Stimulated activated CD8-positive, alpha-beta memory T cell treated with anti-CD3 and anti-CD28 coated beads, Interleukin-4, amount 100 ng/mL, for 24 hours (primary cell): ENCODE measurements around the gene BAZ2A.
A peak's percentile ranks its signal among the peaks of the same experiment; 100 is the strongest.
"Not testable (repeated sequence)": the region's sequence is repeated elsewhere in the genome, so short reads cannot be mapped to it uniquely, and the experiment has no call there.

Experiments
- DNase-seq: peaks from one replicate; pipeline ENCODE4 v3.0.0-alpha.2; 2020; ENCODE audit warnings: low read depth

The BAZ2A gene

GRCh38 chr12:56596815-56597214 lies 33.3 kb downstream of the BAZ2A start:
- no peak for DNase-seq

DNA sequence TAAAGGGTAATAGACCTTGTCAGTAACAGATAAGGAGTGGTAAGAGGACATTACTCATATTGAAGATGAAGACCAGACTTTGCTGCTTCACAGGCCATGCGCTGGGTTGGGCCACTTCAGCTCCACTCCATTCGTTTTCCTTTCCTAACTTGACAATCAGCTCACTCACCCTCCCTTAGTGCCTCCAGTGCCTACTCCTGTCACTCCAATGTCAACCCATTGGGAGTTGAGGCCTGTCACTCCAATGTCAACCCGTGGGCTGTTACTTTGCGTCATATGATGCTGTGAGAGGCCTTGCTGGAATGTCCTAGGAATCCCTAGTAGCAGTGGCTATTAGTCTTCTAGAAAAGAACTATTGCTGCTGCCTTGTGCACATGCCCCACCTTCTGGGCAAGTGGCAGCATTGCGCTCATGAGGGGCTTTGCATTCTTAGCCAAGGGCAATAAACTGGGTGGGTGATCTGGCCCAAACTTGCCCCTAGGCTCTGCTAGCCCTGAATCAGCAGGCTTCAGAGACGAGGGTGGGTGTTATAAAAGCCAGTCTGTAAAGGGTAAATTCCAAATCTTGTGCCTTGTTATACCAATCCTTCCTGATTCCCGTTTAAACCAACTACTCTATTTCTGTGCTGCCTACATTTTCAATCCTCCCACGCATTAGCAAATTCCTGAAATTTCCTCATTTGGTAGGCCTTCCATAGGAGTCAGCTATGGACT lies 36.1 kb downstream of the BAZ2A start:
- peak; percentile 38 for DNase-seq

DNA sequence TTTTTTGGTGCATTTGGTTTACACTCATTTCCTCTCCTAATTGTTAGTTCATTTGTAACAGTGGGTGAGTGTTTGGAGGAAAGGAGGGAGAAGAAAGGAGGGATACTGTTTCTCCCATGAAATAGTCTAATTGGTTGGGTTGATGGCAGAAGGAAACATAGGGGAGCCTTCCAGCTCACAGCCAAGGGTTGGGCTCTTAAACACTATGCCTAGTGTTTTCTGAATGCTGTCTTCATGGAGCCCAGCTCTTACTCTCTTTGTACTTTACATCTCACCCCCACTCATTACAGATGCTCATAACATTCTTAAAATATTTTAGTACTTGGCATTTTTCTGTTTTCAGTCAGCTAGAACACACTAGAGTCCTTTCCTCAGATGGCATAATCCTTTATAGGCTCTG lies 38.2 kb downstream of the BAZ2A start:
- DNase-seq = no peak

DNA sequence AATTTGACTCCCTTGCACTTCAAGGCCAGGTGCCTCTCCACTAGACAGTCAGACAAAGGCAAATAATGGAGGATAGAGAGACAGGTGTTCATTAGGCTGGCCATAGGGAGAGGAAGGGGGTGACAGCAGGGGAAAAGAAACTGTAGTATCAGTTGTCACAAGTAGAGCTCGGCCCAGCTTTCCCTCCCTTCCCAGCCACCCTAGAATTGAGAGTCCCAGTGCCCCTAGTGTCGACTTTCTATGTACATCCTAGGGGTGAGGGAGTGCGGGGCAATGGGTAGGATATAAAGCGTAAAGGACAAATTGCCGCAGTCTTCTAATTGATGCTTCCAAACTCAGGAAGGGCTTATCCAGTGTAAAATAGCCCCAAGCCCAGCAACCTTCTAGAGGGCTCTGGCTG lies 39.0 kb downstream of the BAZ2A start:
- DNase-seq = no peak

- DNase-seq = no peak
Measured at GRCh38 chr12:56590237-56590830, 39.8 kb downstream of the BAZ2A start.

DNA sequence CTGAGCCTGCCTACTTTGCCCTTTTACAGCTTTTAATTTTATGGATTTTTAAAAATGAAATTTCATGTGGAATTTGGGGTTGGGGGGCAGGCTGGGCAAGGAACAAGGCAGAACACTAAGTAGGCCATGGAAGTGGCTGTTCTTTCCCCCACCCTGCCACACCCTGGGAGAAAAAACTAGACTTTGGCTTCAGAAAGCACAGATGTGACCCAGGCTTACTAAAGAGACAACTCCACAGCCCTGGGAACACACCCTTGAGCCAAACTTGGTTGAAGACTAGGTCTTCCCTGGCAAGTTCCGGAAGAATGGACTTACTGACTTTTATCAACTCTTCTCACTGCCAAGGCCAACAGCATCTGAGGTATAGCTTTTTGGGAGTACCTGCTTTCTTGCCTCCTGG lies 40.3 kb downstream of the BAZ2A start:
- DNase-seq = no peak

DNA sequence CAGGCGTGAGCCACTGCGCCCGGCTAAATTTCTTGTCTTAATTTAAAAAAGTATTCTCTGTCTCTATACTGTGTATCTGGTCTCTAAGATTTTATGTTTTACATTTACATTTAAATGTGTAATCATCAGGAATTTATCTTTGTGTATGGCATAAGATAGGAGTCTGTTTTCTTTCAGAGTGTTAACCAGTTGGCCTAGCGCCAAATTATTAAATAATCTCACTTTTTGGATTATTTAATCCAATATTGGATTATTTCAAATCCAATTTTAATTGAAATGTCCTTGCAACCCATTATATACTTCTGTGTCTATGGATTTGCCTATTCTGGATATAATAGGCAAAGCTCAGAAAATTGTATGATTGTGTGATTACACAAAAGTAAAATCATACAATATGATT lies 45.0 kb downstream of the BAZ2A start:
- no peak for DNase-seq

DNA sequence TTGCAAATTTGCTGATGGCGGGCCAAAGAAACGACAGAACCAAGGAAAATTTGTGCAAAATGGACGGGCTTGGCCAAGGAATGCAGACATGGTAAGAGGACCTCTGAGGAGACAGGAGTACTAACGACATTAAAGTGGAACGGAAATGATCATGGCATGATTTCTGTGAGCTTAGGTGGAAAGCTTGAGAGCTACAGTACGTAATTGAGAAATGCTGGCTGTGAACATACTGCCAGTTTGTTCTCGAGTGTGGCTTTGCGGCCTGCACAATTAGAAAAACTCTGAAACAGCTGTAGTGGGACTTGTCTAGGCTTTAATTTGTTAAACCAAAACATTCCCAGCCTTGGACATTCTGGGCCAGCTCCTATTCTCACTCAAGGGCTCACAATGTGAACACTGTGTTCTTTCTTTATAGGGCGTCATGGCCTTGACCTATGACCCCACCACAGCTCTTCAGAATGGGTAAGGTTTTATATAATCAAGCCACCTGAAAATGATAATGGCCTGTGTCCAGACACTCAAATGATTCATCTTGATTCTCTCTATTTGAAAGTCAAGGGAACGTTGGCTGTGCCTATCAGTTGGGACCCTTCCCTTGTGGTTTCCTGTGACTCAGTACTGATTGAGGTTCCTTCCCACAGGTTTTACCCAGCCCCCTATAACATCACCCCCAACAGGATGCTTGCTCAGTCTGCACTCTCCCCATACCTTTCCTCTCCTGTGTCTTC lies 48.5 kb downstream of the BAZ2A start:
- no peak for DNase-seq

GRCh38 chr12:56578983-56579546 lies 51.1 kb downstream of the BAZ2A start:
- DNase-seq = no peak

DNA sequence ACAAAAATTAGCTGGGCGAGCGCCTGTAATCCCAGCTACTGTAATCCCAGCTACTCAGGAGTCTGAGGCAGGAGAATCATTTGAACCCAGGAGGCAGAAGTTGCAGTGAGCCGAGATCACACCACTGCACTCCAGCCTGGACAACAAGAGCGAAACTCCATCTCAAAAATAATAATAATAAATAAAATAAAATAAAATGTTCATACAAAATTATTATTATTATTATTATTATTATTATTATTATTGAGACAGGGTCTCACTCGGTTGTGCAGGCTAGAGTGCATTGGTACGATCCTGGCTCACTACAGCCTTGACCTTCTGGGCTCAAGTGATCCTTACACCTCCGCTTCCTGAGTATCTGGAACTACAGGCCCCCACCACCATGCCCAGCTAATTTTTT lies 52.9 kb downstream of the BAZ2A start:
- not testable (repeated sequence) for DNase-seq

DNA sequence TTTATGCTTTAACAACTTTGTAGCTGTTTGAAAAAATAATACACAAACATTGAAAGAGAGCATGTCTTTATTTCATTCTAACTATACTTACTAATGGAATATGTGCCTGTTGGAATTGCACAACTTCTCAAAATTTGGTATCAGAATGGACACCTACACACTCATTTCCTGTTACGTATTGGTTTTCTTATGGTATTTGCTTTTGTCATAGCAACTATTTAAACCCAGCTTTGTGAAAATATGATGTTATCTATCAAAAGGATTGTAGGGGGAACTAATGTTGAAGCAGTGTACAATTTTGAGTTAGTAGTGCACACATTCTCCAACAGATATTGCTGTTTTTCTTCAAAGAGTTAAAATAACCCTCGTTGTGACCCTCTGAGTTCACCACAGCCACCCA lies 55.9 kb downstream of the BAZ2A start:
- DNase-seq = no peak

DNA sequence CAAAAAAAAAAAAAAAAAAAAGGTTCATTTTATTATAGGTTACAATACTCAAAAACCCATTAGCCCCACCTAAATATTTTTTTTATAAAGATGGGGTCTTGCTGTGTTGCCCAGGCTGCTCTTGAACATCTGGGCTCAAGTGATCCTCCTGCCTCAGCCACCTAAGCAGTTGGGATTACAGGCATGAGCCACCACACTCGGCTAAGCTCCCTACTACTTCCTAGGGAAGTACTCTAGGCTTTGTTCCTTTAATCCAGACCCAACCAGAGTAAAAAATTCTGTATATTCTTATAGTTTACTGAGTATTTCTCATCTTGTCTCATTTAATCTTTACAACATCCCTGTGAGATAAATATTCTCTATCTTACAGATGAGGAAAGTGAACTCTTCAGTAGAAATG lies 57.8 kb downstream of the BAZ2A start:
- no peak for DNase-seq

DNA sequence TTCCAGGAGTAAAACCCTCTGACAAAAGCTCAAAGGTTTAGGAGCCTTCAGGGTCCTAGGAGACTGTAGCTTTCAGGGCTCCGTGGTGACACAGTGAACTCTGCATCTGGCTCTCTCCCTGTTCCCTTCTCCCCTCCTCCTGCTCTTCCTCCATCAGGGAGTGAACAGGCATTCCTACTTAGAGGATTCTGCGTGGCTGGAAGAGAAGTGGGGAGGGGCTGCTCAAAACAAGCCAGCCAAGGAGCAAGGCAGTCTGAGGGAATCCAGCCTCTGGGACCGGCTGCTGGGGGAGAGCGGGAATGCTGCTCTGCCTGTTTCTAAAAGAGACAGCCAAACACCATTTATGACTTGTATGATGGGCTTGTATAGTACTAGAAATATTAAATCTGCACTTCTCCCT lies 59.0 kb downstream of the BAZ2A start:
- no peak for DNase-seq

GRCh38 chr12:56568146-56568545 lies 62.0 kb downstream of the BAZ2A start:
- DNase-seq = no peak

DNA sequence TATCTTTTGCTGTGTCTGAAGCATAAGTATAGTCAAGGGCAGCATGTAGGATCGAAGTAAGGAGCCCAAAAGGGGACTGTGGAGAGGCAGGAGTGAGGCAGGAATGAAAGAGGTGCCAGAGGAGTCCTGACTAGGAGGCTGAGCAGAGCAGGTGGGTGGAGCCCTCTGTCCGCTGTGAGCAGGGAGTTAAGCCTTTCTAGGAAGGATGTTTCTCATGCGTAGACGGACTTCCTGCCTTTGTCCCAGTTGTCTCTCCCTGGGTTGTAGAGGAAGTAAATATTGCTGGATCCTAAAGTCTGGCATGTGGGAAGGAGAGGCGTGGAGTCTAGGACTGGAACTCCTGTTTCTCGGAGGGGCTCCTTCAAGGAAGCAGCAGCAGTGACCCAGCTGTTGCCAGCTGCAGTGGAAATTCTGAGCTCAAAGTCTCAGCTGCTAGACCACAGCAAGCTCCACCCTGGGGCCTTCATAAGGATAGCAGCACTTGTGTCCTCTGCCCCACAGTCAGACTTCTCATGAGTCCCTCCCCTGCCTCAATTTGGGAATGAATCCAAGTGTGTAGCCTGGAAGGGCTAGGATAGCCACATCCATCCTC lies 64.5 kb downstream of the BAZ2A start:
- no peak for DNase-seq

- DNase-seq = no peak
Measured at GRCh38 chr12:56551070-56551469, 79.1 kb downstream of the BAZ2A start.

DNA sequence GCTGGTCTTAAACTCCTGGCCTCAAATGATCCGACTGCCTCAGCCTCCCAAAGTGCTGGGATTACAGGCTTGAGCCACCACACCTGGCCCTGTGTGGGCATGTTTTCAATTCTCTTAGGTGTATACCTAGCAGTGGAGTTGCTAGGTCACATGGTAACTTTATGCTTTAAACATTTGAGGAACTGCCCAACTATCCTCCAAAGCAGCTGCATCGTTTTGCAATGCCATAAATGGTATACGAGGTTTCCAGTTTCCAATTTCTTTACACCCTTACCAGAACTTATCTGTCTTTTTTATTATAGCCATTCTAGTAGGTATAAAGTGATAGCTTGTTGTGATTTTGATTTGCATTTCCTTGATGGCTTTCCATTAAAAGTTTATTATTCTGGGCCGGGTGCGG lies 83.4 kb downstream of the BAZ2A start:
- no peak for DNase-seq
